Type B pancreatic cell (in vitro differentiated cells): ENCODE measurements around the gene PWWP2B. TPM values are rescaled to one million over a fixed set of nuclear protein-coding genes. Genes with fewer than 3 reads are reported as not detected.

Experiments used
- DNase-seq: peaks from one replicate; pipeline ENCODE4 v3.0.0; 2021; ENCODE audit warnings: mixed read lengths; ENCODE audit not compliant: unreplicated experiment; ENCODE audit errors: extremely low spot score
- H3K27ac Mint-ChIP-seq: 2 replicates; pipeline ENCODE4 v1.8.0; 2021; ENCODE audit warnings: mild to moderate bottlenecking, mixed read lengths
- H3K27me3 Mint-ChIP-seq: 2 replicates; pipeline ENCODE4 v1.8.0; 2021; ENCODE audit warnings: mixed read lengths
- H3K36me3 Mint-ChIP-seq: 2 replicates; pipeline ENCODE4 v1.8.0; 2021; ENCODE audit warnings: mixed read lengths
- H3K4me1 Mint-ChIP-seq: one replicate; pipeline ENCODE4 v1.8.0; 2021; ENCODE audit warnings: mixed read lengths; ENCODE audit not compliant: unreplicated experiment
- H3K4me3 Mint-ChIP-seq: 2 replicates; pipeline ENCODE4 v1.8.0; 2021; ENCODE audit warnings: mild to moderate bottlenecking, mixed read lengths
- H3K9me3 Mint-ChIP-seq: 2 replicates; pipeline ENCODE4 v1.8.0; 2021; ENCODE audit warnings: mixed read lengths
- CTCF ChIP-seq: fragments of 200-600 bp; sonication (generic); conservative IDR thresholded peaks from 2 replicates; pipeline ENCODE4 v1.5.0; 2021; ENCODE audit warnings: antibody characterized with exemption, mild to moderate bottlenecking
- total RNA-seq: library from RNA; stranded (reverse); gene quantifications from 2 replicates; pipeline ENCODE4 v1.2.1, GENCODE V29; 2021; ENCODE audit warnings: low replicate concordance

Gene PWWP2B
- total RNA-seq, 1 donor from 2014 or later: 22.6 TPM

- TF ChIP-seq CTCF: no peak
- Mint-ChIP-seq H3K36me3 (no peaks in the 10 kb centered on the region), H3K27ac (no peak overlapping the region), H3K27me3 (no peaks in the 10 kb centered on the region), H3K9me3 (no peaks in the 10 kb centered on the region), H3K4me1 (peaks cover 5% of the 10 kb centered on the region), H3K4me3 (no peak overlapping the region)
- no peak for DNase-seq
Observed at GRCh38 chr10:132455441-132455971, 58.5 kb downstream of the PWWP2B start.

GRCh38 chr10:132455986-132456847, 59.2 kb downstream of the PWWP2B start:
- no peak for TF ChIP-seq CTCF
- no peaks in the 10 kb centered on the region for H3K9me3 Mint-ChIP-seq
- H3K27ac Mint-ChIP-seq: no peak overlapping the region

GRCh38 chr10:132456881-132457280, 59.9 kb downstream of the PWWP2B start:
- TF ChIP-seq CTCF: no peak
- no peak for DNase-seq
- Mint-ChIP-seq H3K27me3 (no peaks in the 10 kb centered on the region), H3K36me3 (no peaks in the 10 kb centered on the region), H3K9me3 (no peaks in the 10 kb centered on the region), H3K4me3 (no peak overlapping the region), H3K27ac (no peak overlapping the region), H3K4me1 (peaks cover 5% of the 10 kb centered on the region)

More at GRCh38 chr10:132455986-132456847, 59.2 kb downstream of the PWWP2B start:
- DNase-seq: no peak
- Mint-ChIP-seq H3K4me3 (no peak overlapping the region), H3K36me3 (no peaks in the 10 kb centered on the region), H3K4me1 (peaks cover 5% of the 10 kb centered on the region), H3K27me3 (no peaks in the 10 kb centered on the region)

GRCh38 chr10:132457328-132458070, 60.5 kb downstream of the PWWP2B start:
- no peaks in the 10 kb centered on the region for H3K36me3 Mint-ChIP-seq
- H3K4me1 Mint-ChIP-seq: peaks cover 5% of the 10 kb centered on the region
- H3K27me3 Mint-ChIP-seq: no peaks in the 10 kb centered on the region
- H3K4me3 Mint-ChIP-seq: no peak overlapping the region
- no peak for TF ChIP-seq CTCF
- DNase-seq: no peak
- H3K27ac Mint-ChIP-seq: no peak overlapping the region
- no peaks in the 10 kb centered on the region for H3K9me3 Mint-ChIP-seq

GRCh38 chr10:132458071-132458585, 61.1 kb downstream of the PWWP2B start:
- Mint-ChIP-seq H3K27me3 (no peaks in the 10 kb centered on the region), H3K9me3 (no peaks in the 10 kb centered on the region), H3K4me1 (peaks cover 5% of the 10 kb centered on the region), H3K4me3 (no peak overlapping the region), H3K27ac (no peak overlapping the region), H3K36me3 (no peaks in the 10 kb centered on the region)
- DNase-seq: no peak
- no peak for TF ChIP-seq CTCF
